ENCODE data around the gene STK11IP.
"Not testable (repeated sequence)": the region's sequence is repeated elsewhere in the genome, so short reads cannot be mapped to it uniquely, and the experiment has no call there.

STK11IP gene

DNA sequence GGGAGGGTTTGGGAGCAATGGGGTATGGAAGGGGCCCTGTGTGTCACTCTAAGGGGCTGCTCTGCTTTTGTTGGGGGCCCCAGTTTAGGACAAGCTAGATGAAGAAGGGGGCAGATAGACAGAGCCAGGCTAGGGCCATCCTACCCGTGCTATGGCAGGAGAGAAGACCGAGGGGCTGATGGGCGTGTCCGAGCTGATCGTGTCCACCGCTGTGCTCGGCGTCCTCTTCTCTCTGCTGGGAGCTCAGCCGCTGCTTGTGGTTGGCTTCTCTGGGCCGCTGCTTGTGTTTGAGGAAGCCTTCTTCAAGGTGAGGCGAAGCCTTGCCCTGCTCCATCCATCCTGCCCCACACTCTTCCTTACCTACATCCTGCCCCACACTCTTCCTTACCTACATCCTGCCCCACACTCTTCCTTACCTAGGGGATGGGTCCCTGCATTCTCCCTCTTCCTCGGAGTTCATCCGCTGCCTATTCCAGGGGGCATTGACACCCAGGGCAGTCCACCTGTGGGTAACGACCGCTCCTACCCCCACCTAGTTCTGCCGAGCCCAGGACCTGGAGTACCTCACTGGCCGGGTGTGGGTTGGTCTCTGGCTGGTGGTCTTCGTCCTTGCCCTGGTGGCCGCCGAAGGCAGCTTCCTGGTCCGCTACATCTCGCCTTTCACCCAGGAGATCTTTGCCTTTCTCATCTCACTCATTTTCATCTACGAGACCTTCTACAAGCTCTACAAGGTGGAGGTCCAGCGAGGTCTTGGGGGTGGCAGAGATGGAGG is 38.7 kb downstream of the STK11IP start:
- DNase-seq, result no peak

DNA sequence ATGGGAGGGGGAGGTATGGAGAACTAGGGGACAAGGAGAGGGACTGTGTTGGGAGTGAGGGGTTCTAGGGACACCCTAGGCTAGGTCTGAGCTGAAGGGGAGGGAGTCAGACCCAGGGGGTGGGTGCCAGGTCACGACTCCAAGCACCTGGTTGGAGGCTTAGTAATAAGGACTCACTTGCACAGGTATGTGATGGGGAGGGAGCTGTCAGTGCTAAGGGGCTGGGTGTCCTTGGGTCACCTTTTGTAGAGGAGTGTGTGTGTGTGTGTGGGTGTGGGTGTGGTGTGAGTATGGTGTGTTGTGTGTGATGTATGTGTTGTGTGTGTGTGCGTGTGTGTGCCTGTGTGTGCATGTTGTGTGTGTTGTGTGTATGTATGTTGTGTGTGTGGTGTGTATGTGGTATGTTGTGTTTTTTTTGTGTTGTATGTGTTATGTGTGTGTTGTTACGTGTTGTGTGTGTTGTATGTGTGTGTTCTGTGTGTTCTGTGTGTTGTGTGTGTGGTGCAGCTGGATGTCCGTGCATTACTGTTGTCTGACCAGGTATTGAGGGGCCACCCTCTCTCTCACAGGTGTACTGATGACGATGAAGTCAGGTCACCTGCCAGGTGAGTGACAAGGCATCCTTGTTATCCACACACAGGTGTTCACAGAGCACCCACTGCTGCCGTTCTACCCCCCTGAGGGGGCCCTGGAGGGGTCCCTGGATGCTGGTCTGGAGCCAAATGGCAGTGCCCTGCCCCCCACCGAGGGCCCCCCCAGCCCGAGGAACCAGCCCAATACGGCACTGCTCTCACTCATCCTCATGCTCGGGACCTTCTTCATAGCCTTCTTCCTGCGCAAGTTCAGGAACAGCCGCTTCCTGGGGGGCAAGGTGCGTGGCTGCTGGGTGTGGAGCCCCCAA is 39.5 kb downstream of the STK11IP start:
- no peak for DNase-seq

DNA sequence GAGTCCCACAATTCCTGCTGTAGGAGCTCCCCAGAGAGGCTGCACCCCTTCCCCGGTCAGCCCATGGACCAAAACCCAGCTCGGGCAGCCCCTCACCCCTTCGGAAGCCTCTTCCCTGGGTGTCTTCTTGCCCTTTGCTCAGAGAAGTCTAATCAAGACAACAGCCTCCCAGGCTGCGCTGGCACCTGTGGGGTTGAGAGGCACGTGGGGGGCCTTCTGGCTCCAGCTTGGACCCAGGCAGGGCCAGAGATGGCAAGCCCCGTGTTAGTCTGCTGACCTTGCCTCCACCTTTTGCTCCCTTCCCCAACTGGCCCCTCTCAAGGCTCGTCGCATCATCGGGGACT is 40.2 kb downstream of the STK11IP start:
- DNase-seq, result no peak

- no peak for DNase-seq
These were observed 40.7 kb downstream of the STK11IP start for GRCh38 chr2:219638217-219638947.

GRCh38 chr2:219638948-219639755 is 41.5 kb downstream of the STK11IP start:
- DNase-seq, result no peak

DNA sequence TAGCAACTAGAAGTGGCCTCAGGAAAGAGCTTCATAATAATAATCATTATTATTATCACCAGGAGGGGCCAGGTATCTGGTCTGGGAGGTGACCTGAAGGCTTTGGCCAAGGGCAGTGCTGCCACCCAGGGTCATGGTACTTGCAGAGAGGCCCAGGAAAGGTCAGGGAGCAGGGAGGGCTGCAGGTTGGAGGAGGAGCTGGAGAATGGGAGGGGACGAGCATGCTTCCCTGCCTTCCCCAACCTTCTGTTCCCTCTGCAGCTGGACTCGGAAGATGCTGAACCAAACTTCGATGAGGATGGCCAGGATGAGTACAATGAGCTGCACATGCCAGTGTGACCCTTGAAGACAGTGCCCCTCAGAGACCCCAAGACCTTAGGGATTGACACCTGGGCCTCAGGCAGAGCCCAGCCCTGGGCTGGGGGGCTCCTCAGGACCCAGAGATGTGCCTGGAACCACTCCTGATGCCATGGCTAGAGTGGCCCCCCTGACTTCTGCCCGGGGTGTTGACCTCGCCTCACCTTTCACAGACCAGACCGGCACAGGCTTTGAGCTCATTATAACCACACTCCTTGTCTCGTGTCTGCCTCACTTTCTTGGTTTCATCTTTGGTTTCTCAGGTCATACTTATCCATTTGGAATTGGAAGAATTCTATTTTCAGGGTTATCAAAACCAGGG is 43.9 kb downstream of the STK11IP start:
- DNase-seq, result no peak

DNA sequence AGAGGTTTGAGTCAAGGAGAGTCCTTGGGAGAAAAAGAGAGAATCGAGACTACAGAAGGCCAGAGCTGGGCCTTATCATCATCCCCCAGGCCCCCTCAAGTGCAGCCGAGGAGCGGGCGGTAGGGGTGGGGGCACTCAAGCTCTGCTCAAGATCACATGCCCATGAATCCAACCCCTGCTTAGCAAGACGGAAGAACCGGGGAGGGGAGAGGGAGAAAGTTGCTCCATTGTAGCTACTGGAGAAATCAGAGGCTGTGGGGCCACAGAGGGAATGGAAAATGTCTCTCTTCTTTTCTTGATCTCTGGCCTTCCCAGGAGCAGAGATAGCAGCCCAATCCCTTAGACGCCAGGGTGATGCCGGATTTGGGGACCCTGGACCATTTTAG is 44.4 kb downstream of the STK11IP start:
- DNase-seq, result no peak

DNA sequence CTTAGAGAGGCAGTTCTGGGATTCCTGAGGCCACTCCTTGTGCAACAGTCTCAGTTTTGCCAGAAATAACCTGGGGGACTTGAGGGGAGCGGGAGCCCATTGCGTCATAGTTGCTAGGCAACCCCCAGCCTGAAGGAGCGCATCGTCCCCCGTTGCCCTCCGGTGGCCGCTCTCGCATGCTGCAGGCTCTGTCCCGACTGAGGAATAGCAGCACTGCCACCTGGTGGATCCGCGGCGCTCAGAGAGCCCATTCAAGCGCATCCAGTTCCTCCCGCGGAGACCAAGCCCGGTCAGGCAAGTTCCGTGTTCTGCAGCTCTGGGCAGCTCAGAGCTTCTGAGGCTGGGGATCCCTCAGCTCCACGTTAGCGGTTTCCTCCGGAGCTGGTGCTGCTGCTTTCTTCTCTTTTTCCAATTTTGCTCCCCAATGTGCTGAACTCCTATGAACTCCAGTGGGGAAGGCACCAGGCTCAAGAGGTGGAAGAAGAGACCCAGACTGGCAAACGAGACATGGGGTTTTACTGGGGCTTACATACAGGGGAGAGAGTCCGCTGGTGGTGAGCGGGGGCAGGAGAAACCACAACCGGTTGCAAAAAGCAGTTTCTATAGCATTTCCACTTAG is 44.9 kb downstream of the STK11IP start:
- peak; percentile 83 for DNase-seq

DNA sequence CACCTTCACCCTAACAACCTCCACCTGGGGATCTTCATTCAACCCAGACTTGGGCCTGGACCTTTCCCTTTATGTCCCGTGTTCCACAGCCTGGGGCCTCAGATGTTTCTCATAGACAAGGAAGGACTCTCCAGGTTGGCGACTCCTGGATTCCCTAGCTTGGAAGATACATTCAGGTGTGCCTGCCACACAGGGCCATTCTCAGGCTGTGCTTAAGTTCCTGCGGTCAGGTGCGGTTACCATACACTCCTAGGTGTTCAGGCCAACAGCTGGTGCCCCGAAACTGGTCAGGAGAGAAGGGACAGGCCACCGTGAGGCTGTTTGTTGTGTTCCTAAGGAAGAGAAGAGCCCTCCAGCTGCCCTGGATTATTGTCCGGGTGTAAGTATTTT is 45.4 kb downstream of the STK11IP start:
- no peak for DNase-seq

DNA sequence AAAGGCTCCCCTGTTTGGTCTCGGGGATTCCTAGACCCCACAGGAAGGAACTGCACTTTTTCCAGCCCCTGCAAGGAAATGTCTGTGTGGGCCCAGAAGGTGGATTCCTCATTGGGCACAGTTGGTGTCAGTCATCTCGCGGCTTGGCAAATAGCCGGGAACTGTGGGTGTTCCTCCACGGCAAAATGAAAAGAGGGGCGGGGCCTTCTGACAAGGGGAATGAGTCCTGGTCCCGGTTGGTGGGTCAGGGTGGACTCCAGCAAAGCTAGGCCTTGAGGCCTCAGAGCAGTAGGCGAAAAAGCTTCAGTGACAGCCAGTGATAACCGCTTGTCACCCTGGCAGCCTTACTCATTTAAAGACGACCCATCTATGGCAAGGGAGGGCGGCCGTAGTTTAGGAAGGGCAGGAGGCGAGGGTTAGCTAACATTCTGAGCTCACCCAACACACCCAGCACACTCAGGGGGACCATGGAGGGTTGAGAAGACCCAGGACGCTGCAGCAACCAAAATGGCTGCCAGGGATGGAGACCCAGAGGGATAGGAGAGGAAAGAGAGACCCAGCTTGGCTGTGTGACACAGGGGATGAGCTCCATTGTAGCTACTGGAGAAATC is 46.2 kb downstream of the STK11IP start:
- no peak for DNase-seq

DNA sequence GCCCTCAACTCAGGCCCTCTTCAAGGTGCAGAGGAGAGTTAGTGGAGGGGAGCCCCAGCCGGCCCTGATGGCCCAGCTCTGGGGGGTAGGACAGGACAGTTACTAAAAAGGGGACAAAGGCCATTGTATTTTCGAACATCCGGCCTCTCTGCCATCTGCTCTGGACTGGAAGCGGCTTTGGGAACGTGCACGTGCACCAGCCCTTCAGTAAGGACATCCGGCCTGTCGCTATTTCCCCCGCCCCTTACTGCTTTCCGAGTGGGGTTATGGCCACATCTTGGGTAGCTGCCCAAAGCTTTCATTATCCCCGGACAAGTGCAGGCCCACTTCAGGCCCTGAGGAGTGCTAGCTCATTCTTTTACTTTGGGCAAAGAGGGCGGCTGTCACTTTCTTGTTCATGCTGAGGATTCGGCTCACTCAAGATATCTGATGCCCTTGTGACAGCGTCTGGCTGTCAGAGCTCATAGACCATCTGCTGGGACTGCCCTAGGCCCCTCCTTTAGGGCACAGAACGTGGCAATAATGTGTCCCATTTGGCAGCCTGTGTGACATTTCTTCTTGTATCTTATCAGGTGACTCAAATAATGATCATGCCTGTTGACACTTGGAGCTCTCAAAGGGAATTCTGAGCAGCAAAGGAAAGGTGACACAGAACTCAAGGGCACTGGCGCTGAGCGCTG is 47.3 kb downstream of the STK11IP start:
- DNase-seq, result no peak

- no peak for DNase-seq
These were observed 48.2 kb downstream of the STK11IP start for GRCh38 chr2:219645631-219646527.

GRCh38 chr2:219648176-219648575 is 50.5 kb downstream of the STK11IP start:
- DNase-seq, result no peak

- no peak for DNase-seq
These were observed 51.3 kb downstream of the STK11IP start for GRCh38 chr2:219648963-219649362.

DNA sequence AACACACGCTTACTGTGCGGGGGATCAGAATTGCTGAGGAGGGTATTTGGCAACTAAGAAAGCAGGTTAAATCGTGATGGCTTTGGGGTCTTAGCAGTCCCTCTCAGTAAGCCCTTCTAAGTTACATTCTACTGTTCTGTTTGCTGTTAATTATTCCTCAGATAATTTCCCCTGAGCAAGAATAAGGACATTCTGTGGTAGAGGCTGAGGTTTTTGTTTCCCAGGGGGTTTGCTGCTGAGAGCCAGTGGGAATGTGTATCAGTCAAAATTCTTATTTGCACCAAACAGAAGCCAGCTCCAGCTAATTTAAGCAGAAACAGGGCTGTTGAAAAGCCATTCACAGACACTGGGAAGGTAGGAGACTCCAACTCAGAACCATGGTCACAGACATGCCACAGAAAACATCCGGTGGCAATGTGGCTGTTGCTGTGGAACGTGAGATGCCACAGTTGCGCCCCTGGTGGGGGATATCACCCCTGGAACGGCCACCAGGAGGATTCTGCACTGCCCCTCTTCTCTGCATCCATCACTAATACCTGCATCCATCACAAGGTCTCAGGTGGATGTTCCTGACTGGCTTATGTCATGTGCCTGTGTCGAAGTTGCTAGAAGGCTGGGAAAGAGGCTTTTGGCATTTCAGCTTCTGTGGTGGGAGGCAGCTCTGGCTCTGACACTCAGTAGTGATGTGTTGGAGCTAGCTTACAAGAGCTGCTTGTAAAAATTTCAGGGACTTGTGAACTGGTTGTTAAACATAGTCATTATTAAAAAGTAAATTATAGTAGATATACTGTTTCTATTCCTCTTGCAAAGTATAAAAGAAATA is 53.0 kb downstream of the STK11IP start:
- no peak for DNase-seq

- DNase-seq, result not testable (repeated sequence)
These were observed 54.0 kb downstream of the STK11IP start for GRCh38 chr2:219651656-219652055.

DNA sequence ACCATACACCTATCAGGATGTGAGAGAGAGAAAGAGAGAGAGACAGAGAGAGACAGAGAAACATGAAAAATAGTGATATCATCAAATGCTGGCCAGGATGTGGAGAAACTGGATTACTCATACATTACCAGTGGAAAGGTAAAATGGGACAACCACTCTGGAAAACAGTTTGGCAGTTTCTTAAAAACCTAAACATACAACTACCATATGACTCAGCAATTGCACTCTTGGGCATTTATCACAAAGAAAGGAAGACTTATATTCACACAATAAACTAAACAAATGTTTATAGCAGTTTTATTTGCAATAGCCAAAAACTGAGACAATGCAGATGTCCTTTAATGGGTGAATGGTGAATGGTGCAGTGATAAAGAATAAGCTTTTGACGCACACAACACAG is 58.9 kb downstream of the STK11IP start:
- no peak for DNase-seq

DNA sequence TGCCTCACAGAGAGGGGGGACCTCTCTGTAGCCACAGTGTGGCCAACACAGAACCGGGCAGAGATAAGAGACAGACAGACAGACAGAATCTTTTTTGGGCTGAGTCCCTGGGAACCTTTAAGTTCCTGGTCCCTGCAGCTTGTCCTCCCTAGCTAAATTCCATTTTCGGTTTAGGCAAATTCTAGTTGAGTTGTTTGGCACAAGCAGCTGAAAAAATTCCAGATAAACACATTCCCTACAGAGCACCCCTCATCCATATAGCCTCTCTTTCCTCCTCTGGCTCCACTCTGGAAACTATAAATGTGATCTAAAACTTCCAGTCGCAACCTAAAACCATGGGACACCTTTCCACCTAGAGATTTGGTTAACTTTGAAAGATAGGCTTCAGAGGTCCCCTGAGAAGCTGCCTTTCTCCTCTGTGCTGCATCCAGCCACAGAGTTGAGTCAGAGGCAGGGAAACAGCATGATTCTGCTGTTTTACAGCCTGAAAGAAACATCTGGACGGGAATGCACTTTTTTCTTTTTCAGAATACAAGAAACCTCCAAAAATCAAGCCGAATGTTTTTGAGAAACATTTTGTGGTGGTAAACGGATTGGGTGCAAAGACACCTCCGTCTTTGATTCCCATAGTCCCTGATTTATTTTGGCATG is 60.7 kb downstream of the STK11IP start:
- DNase-seq, result no peak
